Measurements from ENCODE around the gene EYA4. TPM values are rescaled to one million over a fixed set of nuclear protein-coding genes. Genes with fewer than 3 reads are reported as not detected.

Gene EYA4
- total and polyA plus RNA-seq, 2 donors (not counting 3 experiments of a cell fraction or from before 2014, with no cell fraction given), result not detected

DNA sequence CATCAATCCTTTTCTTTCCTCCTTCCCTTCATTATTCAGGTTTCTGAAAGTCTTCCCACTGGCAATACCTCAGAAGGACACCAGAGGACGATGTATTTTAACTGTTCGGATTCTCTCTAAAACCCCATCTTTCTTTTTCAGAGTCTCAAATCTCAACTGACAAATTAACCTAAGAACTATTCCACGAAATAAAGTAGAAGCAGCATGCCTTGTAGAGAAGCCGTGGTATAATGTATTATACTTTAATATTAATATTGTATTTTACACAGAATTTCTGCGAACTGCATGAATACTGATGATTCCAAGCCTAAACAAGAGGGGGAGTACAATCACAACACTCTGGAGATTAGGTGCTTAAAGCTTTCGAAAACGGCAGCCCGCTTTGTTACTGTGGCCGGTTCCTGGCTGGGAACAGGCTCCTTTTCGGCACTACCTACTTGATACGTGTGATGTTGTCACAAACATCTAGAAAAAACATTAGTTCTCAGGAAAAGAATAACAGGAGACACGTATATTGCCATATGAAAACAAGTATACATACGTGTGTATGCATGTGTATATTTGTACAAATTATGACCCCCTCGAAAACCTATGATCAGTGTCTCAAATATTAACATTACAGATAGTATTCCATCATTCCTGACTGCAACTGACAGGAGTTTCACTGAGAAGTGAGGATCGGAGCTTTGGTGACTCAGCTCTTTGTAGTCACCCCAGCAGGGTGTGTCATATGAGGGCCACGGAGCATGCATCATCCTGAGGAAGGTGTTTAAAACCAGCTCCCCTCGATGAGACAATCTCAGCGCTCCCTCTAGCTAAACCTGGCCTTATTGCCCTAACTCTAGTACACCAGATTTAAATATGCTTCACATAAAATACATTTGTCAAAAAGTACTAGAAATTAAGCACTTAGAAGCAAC is 328.1 kb downstream of the EYA4 start:
- no peaks in the 10 kb centered on the region for H4K20me1 ChIP-seq (replicated peaks; ENCODE audit: control insufficient read depth, extremely low read depth, insufficient read depth, low read length)
- DNase-seq (ENCODE audit: low read depth, low spot score) (peak; percentile 56), FAIRE-seq (peak; percentile 26)
- no peaks in the 10 kb centered on the region for H3K79me2 ChIP-seq (ENCODE audit: control insufficient read depth, insufficient read depth, low read length)
- intact Hi-C loops (cut with micrococcal nuclease) (loop anchor here (1.0 to 5.0 kb wide), 5 partner anchors 248 to 528 kb away; no protein-coding TSS in a partner anchor), dilution Hi-C loops (cut with MboI; ENCODE audit: extremely low pct_ligation_motif_present, low sequenced_read_pairs) (no loop called here)
- no TSS peak for BruUV-seq (replicated peaks)
- no peak overlapping the region for H3K27ac ChIP-seq (ENCODE audit: insufficient read depth, low read depth, low read length)
- TF ChIP-seq POLR2A (IDR thresholded peaks at IDR 0.05; ENCODE audit: low read depth, low read length) (no peak), JUN (IDR thresholded peaks at IDR 0.05; ENCODE audit: borderline replicate concordance, insufficient read depth, insufficient read length, low read depth) (no peak), GATA2 (IDR thresholded peaks at IDR 0.05; ENCODE audit: insufficient read depth, insufficient read length, low read depth, low read length) (no peak), FOS (IDR thresholded peaks at IDR 0.05; ENCODE audit: borderline replicate concordance, insufficient read depth, low read length) (peak; percentile 74), MAX (IDR thresholded peaks at IDR 0.05; ENCODE audit: insufficient read depth, insufficient read length) (no peak), POLR2AphosphoS5 (IDR thresholded peaks at IDR 0.05; ENCODE audit: insufficient read depth, low read depth, low read length) (no peak), EZH2 (IDR thresholded peaks at IDR 0.05; ENCODE audit: borderline replicate concordance, low read depth, low read length, severe bottlenecking) (no peak)
- TF ChIP-seq, protein P1, sequence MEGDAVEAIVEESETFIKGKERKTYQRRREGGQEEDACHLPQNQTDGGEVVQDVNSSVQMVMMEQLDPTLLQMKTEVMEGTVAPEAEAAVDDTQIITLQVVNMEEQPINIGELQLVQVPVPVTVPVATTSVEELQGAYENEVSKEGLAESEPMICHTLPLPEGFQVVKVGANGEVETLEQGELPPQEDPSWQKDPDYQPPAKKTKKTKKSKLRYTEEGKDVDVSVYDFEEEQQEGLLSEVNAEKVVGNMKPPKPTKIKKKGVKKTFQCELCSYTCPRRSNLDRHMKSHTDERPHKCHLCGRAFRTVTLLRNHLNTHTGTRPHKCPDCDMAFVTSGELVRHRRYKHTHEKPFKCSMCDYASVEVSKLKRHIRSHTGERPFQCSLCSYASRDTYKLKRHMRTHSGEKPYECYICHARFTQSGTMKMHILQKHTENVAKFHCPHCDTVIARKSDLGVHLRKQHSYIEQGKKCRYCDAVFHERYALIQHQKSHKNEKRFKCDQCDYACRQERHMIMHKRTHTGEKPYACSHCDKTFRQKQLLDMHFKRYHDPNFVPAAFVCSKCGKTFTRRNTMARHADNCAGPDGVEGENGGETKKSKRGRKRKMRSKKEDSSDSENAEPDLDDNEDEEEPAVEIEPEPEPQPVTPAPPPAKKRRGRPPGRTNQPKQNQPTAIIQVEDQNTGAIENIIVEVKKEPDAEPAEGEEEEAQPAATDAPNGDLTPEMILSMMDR (IDR thresholded peaks at IDR 0.05; ENCODE audit: extremely low read depth in 1 of 2, insufficient read depth in 1 of 2, low read depth in 1 of 2, low read length in 2 of 2), result peak; percentile 67 to 74
- H3K9me3 ChIP-seq (replicated peaks; ENCODE audit: control insufficient read depth, insufficient read depth, low read length), result no peaks in the 10 kb centered on the region
- H3K27me3 ChIP-seq (ENCODE audit: control insufficient read depth in 2 of 2, insufficient read depth in 2 of 2, low read length in 2 of 2), result peaks cover 3 to 6% of the 10 kb centered on the region in 2 experiments
- H3K9me1 ChIP-seq (replicated peaks; ENCODE audit: control insufficient read depth, extremely low read depth, insufficient read depth, low read length), result no peaks in the 10 kb centered on the region
- peak overlapping the region; percentile 20 for H3K9ac ChIP-seq (replicated peaks; ENCODE audit: extremely low read depth, insufficient read depth, low read length)
- H3K36me3 ChIP-seq (ENCODE audit: control insufficient read depth in 2 of 2, extremely low read depth in 1 of 2, insufficient read depth in 2 of 2, low read length in 2 of 2), result no peaks in the 10 kb centered on the region
- peak overlapping the region; percentile 90 for H3K4me2 ChIP-seq (ENCODE audit: insufficient read depth, low read length)
- ChIA-PET CTCF (interaction anchor here (0.6 to 6.2 kb wide), 30 partner anchors 10 to 1371 kb away, joined by 3 to 298 read pairs (median 5); no protein-coding TSS in a partner anchor), POLR2A (no interaction called here)
- peak overlapping the region; percentile 54 for H2AFZ ChIP-seq (ENCODE audit: low read depth, low read length)
- H3K4me3 ChIP-seq (replicated peaks in 1 of 3; ENCODE audit: insufficient read depth in 1 of 3, low read depth in 1 of 3, low read length in 3 of 3), result peak overlapping the region in 2 of 3 experiments; percentile 29 to 49
- peaks cover 5% of the 10 kb centered on the region for H3K4me1 ChIP-seq (ENCODE audit: control insufficient read depth, extremely low read depth, insufficient read depth, low read length)
